ENCODE results near the gene CDC42BPA. TPM values are rescaled to one million over a fixed set of nuclear protein-coding genes. Genes with fewer than 3 reads are reported as not detected.

The CDC42BPA gene
- total and polyA plus RNA-seq, 9 of the 15 experiments (the other 6 are each of a cell fraction or from before 2014, with no cell fraction given) = 8.0 to 77.5 (median 52.1) TPM

DNA sequence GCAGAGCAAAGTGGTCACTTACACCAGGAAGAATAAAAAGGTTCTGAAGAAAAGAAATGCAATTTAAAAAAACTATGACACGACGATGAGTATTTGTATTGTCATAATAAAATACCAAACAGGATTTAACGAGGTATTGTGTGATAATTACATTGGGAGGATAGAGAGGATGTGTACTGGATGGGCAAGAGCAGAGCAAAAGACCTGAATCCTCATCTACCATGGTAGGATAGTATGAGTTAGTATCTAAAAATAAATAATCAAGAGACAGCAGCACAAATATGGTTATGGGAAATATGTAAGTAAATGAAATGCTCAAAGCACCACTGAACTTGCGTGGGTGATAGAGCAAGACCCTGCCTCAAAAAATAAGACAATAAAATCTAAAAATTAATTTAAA lies 162.6 kb downstream of the CDC42BPA start (continued):
- TF ChIP-seq, protein P1, sequence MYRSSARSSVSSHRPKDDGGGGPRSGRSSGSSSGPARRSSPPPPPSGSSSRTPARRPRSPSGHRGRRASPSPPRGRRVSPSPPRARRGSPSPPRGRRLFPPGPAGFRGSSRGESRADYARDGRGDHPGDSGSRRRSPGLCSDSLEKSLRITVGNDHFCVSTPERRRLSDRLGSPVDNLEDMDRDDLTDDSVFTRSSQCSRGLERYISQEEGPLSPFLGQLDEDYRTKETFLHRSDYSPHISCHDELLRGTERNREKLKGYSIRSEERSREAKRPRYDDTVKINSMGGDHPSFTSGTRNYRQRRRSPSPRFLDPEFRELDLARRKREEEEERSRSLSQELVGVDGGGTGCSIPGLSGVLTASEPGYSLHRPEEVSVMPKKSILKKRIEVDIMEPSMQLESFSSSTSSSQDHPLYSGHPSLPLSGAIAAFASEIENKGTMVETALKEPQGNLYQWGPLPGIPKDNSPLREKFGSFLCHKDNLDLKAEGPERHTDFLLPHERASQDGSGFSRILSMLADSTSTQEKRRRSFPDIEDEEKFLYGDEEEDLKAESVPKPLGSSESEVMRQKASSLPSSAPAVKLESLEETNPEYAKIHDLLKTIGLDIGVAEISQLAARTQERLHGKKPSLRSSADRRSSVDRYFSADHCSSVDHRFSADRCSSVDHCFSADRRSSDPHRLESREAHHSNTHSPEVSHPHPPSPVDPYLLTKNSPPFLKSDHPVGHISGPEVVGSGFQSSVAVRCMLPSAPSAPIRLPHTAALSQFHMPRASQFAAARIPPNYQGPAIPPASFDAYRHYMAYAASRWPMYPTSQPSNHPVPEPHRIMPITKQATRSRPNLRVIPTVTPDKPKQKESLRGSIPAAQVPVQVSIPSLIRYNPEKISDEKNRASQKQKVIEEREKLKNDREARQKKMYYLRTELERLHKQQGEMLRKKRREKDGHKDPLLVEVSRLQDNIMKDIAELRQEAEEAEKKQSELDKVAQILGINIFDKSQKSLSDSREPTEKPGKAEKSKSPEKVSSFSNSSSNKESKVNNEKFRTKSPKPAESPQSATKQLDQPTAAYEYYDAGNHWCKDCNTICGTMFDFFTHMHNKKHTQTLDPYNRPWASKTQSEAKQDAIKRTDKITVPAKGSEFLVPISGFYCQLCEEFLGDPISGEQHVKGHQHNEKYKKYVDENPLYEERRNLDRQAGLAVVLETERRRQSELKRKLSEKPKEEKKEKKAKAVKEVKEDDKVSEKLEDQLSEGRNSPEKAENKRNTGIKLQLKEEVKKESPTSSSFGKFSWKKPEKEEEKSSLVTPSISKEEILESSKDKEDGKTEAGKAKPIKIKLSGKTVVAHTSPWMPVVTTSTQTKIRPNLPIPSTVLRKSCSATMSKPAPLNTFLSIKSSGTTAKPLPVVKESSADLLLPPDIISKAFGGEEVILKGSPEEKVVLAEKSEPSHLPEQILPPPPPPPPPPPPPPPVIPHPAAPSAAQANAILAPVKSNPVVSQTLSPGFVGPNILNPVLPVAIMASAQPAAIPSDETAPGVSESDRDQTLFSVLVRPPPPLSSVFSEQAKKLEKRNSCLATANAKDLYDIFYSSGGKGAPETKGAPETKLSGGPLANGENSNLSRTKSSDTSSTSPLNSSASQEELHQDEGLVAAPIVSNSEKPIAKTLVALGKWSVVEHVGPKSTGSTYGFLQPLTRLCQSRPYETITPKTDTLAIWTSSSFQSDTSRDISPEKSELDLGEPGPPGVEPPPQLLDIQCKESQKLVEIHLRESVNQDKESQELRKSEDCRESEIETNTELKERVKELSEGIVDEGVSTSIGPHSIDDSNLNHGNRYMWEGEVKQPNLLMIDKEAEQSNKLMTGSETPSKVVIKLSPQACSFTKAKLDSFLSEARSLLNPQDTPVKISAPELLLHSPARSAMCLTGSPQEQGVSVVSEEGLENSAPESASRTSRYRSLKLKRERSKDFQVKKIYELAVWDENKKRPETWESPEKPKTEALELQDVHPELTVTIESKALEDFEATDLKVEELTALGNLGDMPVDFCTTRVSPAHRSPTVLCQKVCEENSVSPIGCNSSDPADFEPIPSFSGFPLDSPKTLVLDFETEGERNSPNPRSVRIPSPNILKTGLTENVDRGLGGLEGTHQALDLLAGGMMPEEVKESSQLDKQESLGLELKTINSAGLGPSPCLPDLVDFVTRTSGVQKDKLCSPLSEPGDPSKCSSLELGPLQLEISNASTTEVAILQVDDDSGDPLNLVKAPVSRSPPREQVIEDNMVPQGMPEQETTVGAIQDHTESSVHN (IDR thresholded peaks at IDR 0.05; ENCODE audit: borderline replicate concordance in 1 of 2, low read depth in 1 of 2) = no peak
- TF ChIP-seq, protein P2, sequence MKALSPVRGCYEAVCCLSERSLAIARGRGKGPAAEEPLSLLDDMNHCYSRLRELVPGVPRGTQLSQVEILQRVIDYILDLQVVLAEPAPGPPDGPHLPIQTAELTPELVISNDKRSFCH (CRISPR knock-in tag; IDR thresholded peaks at IDR 0.05) = no peak
- TF ChIP-seq, protein P2 (tag; IDR thresholded peaks at IDR 0.05) = no peak
- TF ChIP-seq SRSF1 (IDR thresholded peaks at IDR 0.05; ENCODE audit: low read depth, low read length) (no peak), SRF (CRISPR knock-in tag; IDR thresholded peaks at IDR 0.05) (no peak), ZBED1 (IDR thresholded peaks at IDR 0.05) (no peak), RFX5 (IDR thresholded peaks at IDR 0.05; ENCODE audit: low read depth, low read length) (no peak), TRIM28 (IDR thresholded peaks at IDR 0.05) (no peak)
- TF ChIP-seq, protein P3, sequence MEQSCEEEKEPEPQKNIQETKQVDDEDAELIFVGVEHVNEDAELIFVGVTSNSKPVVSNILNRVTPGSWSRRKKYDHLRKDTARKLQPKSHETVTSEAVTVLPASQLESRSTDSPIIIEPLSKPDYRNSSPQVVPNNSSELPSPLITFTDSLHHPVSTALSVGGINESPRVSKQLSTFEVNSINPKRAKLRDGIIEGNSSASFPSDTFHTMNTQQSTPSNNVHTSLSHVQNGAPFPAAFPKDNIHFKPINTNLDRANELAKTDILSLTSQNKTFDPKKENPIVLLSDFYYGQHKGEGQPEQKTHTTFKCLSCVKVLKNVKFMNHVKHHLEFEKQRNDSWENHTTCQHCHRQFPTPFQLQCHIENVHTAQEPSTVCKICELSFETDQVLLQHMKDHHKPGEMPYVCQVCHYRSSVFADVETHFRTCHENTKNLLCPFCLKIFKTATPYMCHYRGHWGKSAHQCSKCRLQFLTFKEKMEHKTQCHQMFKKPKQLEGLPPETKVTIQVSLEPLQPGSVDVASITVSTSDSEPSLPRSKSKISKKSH (CRISPR knock-in tag; IDR thresholded peaks at IDR 0.05) = no peak
